NB4 (cell line): Measurements from ENCODE around the gene ZNF554.

ENCODE experiments used
- POLR2A ChIP-seq: IDR thresholded peaks from 2 replicates; pipeline ENCODE4 v1.6.1; 2011; ENCODE audit warnings: mild to moderate bottlenecking; ENCODE audit not compliant: insufficient read length; ENCODE audit errors: extremely low read depth
- TF ChIP-seq, protein P1 (sequence below): IDR thresholded peaks from one replicate; pipeline ENCODE4 v1.5.1; 2012; ENCODE audit warnings: low read depth, low read length
- TF ChIP-seq, protein P2 (sequence below): IDR thresholded peaks from 2 replicates; pipeline ENCODE4 v1.6.1; 2011; ENCODE audit warnings: low read depth, low read length

GRCh38 chr19:2852598-2852997 lies 32.9 kb downstream of the ZNF554 start:
- no peak for TF ChIP-seq POLR2A
- TF ChIP-seq, protein P1, sequence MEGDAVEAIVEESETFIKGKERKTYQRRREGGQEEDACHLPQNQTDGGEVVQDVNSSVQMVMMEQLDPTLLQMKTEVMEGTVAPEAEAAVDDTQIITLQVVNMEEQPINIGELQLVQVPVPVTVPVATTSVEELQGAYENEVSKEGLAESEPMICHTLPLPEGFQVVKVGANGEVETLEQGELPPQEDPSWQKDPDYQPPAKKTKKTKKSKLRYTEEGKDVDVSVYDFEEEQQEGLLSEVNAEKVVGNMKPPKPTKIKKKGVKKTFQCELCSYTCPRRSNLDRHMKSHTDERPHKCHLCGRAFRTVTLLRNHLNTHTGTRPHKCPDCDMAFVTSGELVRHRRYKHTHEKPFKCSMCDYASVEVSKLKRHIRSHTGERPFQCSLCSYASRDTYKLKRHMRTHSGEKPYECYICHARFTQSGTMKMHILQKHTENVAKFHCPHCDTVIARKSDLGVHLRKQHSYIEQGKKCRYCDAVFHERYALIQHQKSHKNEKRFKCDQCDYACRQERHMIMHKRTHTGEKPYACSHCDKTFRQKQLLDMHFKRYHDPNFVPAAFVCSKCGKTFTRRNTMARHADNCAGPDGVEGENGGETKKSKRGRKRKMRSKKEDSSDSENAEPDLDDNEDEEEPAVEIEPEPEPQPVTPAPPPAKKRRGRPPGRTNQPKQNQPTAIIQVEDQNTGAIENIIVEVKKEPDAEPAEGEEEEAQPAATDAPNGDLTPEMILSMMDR = no peak
- TF ChIP-seq, protein P2, sequence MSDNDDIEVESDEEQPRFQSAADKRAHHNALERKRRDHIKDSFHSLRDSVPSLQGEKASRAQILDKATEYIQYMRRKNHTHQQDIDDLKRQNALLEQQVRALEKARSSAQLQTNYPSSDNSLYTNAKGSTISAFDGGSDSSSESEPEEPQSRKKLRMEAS = no peak
